Prostate gland (tissue), 2 donors: ENCODE measurements around the gene CALML3. TPM values are rescaled to one million over a fixed set of nuclear protein-coding genes. Genes with fewer than 3 reads are reported as not detected.

Experiments
- DNase-seq: peaks from one replicate; pipeline ENCODE4 v3.0.0-alpha.2; 2019; ENCODE audit warnings: low spot score
- H3K27ac ChIP-seq, 2 donors: fragments of 200-600 bp; sonication (generic); 2 replicates each; pipeline ENCODE4 v1.5.1; 2017 to 2019
- H3K27me3 ChIP-seq: fragments of 200-600 bp; sonication (generic); replicated peaks from 2 replicates; pipeline ENCODE4 v1.5.1; 2019; ENCODE audit not compliant: insufficient read depth
- H3K36me3 ChIP-seq, 2 donors: fragments of 200-600 bp; sonication (generic); 1 replicate in 1 of 2; 2 replicates in 1 of 2; pipeline versions ENCODE4 v1.5.1 to v1.8.1; 2017 to 2019
- H3K4me1 ChIP-seq: fragments of 200-600 bp; sonication (generic); replicated peaks from 2 replicates; pipeline ENCODE4 v1.5.1; 2019
- H3K4me3 ChIP-seq, 2 donors: fragments of 200-600 bp; sonication (generic); 2 replicates each; pipeline ENCODE4 v1.5.1; 2017 to 2019
- H3K9me3 ChIP-seq: fragments of 200-600 bp; sonication (generic); 2 replicates; pipeline ENCODE4 v1.5.1; 2017
- POLR2A ChIP-seq: fragments of 450-650 bp; IDR thresholded peaks from one replicate; pipeline ENCODE4 v1.6.1; 2016; ENCODE audit warnings: antibody characterized with exemption, mild to moderate bottlenecking
- POLR2AphosphoS5 ChIP-seq: sonication (generic); formaldehyde crosslinking; IDR thresholded peaks from one replicate; pipeline ENCODE4 v1.6.1; 2017; ENCODE audit warnings: antibody characterized with exemption
- WGBS: methylation state at CpG from one replicate; pipeline ENCODE4 v1.1.5; 2018; 5-methylcytosine and 5-hydroxymethylcytosine counted together
- intact Hi-C: fragments of 100-400 bp; cut with DNase I; formaldehyde crosslinking; loops from one replicate; pipeline ENCODE4 v1.14.2; 2022
- total RNA-seq, 2 donors: library from RNA; depleted of rRNA; stranded (reverse); fragments of >200 nt; gene quantifications; one replicate each; pipeline ENCODE4 v1.1.0, GENCODE V29; 2016
- TF ChIP-seq, protein P1 (sequence below), 4 experiments: fragments of 200-600 bp in 2 of 4; fragments of 450-650 bp in 2 of 4; sonication (generic) in 2 of 4; IDR thresholded peaks; 1 replicate in 3 of 4; 2 replicates in 1 of 4; pipeline ENCODE4 v1.5.1; 2016 to 2019; ENCODE audit warnings: antibody characterized with exemption in 4 of 4, mild to moderate bottlenecking in 2 of 4, moderate library complexity in 2 of 4

Gene CALML3
- total RNA-seq, 2 donors from 2014 or later, result 1.6 to 8.0 TPM

DNA sequence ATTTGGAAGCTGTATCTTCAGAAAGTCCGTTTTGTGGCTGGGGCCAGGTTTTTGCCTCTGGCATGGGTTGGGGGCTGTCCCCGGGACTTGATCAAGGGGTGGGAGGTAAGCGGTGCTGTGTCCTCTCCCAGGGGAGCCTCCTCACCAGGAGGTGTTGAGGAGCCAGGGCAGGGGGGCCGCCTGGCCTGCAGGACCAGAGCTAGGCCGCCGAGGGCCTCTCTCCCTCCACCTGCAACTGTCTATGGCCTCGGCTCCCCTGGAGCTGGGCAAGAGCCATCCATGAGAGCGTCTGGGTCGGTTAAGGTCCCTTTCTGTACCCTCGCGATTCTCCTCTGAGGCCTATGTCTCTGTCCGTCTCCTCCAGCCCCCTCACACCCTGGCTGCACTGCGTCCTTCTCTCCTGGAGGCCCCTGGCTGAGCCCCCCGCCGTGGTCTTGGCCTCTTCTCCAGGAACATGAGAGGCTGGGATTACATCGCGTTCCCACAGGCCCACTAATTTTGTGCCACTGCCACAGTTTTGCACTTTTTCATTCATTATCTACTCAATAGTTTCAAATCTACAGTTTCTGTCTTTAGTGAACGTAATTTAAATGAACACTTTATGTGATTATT is 46.0 kb upstream of the CALML3 start:
- 87% methylated on average over 18 of the region's 18 CpGs for WGBS
- TF ChIP-seq POLR2AphosphoS5 (no peak), POLR2A (no peak)
- TF ChIP-seq, protein P1, sequence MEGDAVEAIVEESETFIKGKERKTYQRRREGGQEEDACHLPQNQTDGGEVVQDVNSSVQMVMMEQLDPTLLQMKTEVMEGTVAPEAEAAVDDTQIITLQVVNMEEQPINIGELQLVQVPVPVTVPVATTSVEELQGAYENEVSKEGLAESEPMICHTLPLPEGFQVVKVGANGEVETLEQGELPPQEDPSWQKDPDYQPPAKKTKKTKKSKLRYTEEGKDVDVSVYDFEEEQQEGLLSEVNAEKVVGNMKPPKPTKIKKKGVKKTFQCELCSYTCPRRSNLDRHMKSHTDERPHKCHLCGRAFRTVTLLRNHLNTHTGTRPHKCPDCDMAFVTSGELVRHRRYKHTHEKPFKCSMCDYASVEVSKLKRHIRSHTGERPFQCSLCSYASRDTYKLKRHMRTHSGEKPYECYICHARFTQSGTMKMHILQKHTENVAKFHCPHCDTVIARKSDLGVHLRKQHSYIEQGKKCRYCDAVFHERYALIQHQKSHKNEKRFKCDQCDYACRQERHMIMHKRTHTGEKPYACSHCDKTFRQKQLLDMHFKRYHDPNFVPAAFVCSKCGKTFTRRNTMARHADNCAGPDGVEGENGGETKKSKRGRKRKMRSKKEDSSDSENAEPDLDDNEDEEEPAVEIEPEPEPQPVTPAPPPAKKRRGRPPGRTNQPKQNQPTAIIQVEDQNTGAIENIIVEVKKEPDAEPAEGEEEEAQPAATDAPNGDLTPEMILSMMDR (IDR thresholded peaks at IDR 0.05), result no peak
- DNase-seq, result no peak

DNA sequence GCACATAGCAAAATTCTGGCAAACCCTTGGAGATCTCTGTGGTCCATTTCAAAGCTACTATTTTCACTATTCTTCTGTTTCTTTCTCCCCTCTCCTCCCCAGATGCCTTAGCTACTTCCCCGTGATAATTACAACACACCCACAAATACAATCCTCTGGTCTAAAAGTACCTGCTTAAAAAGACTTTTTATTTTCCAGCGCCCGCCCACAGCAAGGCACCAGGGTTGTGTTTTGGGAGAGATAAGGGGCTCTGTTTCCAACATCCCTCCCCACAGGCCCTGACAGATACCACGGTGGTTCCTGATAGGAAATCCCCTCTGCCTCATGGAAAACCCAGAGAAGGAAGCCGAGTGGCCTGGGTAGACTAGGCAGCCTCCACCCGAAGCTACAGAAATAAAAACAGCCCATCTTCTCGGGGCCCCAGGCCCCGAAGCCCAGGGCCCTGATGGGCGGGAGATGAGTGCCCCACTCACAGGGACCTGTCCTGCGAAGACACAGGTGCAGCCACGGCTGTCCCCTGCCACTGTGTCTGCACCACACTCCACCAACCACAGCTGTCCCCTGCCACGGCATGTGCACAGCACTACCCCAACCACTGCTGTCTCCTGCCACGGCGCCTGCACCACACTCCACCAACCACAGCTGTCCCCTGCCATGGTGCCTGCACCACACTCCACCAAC is 45.1 kb upstream of the CALML3 start:
- DNase-seq, result no peak
- no peaks in the 10 kb centered on the region for H3K4me1 ChIP-seq
- TF ChIP-seq POLR2AphosphoS5 (no peak), POLR2A (no peak)
- TF ChIP-seq, protein P1 (IDR thresholded peaks at IDR 0.05), result no peak
- no peaks in the 10 kb centered on the region for H3K36me3 ChIP-seq
- intact Hi-C loops, result no loop called here
- H3K27me3 ChIP-seq, result no peaks in the 10 kb centered on the region
- no peak overlapping the region for H3K4me3 ChIP-seq
- H3K27ac ChIP-seq, result no peak overlapping the region
- H3K9me3 ChIP-seq, result no peaks in the 10 kb centered on the region
- 91% methylated on average over 14 of the region's 14 CpGs for WGBS

More for the DNA sequence above, 46.0 kb upstream of the CALML3 start:
- Histone ChIP-seq H3K27ac (no peak overlapping the region), H3K27me3 (no peaks in the 10 kb centered on the region), H3K4me1 (no peaks in the 10 kb centered on the region), H3K36me3 (no peaks in the 10 kb centered on the region), H3K9me3 (no peaks in the 10 kb centered on the region), H3K4me3 (no peak overlapping the region)
- intact Hi-C loops, result no loop called here

DNA sequence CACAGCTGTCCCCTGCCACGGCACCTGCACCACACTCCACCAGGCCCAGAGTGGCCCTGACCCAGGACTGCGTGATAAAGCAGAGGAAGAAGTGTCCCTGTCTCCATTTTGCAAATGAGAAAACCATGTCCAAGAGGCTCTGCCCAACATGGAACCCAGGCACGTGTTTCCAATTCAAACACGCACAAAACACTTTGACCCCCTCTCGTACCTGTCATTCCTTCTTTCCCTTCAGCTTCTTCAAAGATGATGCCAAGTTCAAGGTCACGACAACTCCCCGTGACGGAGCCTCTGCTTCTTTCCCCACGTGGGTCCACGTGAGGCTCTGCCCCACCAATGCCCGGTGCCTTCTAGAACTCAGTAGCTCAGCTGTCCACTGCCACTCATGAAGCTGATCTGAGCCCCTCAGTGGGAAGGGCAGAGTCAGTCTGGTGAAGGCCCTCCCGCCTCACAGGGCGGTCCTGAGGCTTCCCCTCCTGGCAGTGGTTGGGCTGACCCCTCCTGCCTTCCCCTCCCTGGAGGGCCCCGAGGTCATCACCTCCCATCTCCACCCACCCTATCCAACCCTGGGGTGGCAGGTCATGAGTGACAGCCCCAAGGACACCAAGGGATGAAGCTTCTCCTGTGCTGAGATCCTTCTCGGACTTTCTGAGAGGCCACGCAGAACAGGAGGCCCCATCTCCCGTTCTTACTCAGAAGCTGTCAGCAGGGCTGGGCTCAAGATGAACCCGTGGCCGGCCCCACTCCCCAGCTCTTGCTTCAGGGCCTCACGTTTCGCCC is 44.4 kb upstream of the CALML3 start:
- DNase-seq, result no peak
- 95% methylated on average over 21 of the region's 21 CpGs for WGBS
- TF ChIP-seq, protein P1 (IDR thresholded peaks at IDR 0.05), result no peak
- no peak for TF ChIP-seq POLR2A
- no peak for TF ChIP-seq POLR2AphosphoS5
- Histone ChIP-seq H3K4me3 (no peak overlapping the region), H3K4me1 (no peaks in the 10 kb centered on the region), H3K36me3 (no peaks in the 10 kb centered on the region), H3K9me3 (no peaks in the 10 kb centered on the region), H3K27me3 (no peaks in the 10 kb centered on the region), H3K27ac (no peak overlapping the region)
- intact Hi-C loops, result no loop called here

GRCh38 chr10:5481121-5481520 is 43.6 kb upstream of the CALML3 start:
- Histone ChIP-seq H3K36me3 (no peaks in the 10 kb centered on the region), H3K27me3 (no peaks in the 10 kb centered on the region), H3K9me3 (no peaks in the 10 kb centered on the region), H3K4me3 (no peak overlapping the region), H3K4me1 (no peaks in the 10 kb centered on the region), H3K27ac (no peak overlapping the region)
- 58% methylated on average over 12 of the region's 12 CpGs for WGBS
- no peak for DNase-seq
- TF ChIP-seq POLR2A (no peak), POLR2AphosphoS5 (no peak)
- TF ChIP-seq, protein P1 (IDR thresholded peaks at IDR 0.05), result no peak
- intact Hi-C loops, result no loop called here
